ENCODE data around the gene POFUT1. TPM values are rescaled to one million over a fixed set of nuclear protein-coding genes. Genes with fewer than 3 reads are reported as not detected.
"Not testable (repeated sequence)": the region's sequence is repeated elsewhere in the genome, so short reads cannot be mapped to it uniquely, and the experiment has no call there.

Gene POFUT1
- polyA plus RNA-seq, 3 donors = 42.8 to 46.6 (median 43.1) TPM

DNA sequence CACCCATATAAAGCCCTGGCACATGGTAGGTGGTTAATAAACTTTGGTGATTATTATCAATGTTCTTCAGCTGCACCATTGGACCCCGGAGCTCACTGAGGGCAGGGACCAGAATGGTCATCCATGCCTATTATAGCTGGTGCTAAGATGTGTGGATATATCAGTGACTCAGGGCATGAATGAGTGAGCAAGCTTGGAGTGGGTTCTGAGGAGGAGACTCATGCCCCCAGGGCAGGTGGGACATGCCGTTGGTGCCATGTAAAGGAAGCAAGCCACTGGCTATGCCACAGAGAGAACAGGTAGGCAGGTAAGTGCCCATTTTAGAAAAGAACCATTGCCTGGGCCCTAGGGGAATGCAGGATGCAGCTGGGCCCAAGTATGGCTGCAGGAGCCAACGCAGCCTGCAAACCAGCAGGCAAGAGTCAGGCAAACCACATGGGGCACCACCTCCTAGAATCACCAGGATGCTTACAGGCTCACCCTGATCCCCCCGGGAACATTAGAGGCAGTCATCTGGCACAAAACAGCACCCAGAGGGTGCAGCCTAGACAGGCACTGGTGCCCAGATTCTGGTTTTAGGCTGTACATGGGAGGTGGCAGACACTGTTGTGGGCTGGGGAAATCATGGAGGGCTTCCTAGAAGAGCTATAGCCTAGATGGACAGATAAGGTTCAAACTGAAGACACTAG, 23.6 kb upstream of the POFUT1 start:
- no peak for DNase-seq

DNA sequence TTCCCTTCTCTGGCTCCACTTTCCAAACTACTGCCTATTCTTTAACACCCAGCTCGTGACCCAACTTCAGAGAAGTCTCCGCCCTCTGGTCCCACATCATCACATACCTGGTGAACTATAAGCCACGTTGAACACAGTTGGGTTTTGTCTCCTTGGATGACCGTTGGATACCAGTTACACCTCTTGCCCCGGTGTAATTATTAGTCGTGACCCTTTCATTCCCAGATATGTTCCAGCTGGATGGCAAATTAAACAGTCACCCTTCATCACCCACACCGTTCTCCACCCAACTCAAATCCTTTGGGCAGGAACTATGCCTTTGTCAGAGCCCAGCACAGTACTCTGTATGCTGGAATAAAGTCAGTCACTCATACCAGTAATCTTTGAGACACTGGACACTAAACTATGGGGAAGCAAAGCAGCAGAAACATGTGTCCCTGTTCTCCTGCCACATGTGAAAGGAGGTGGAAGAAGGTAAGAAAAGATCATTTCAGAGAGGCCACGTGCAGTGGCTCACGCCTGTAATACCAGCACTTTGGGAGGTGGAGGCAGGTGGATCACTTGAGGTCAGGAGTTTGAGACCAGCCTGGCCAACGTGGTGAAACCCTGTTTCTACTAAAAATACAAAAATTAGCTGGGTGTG, 22.6 kb upstream of the POFUT1 start:
- no peak for DNase-seq

DNA sequence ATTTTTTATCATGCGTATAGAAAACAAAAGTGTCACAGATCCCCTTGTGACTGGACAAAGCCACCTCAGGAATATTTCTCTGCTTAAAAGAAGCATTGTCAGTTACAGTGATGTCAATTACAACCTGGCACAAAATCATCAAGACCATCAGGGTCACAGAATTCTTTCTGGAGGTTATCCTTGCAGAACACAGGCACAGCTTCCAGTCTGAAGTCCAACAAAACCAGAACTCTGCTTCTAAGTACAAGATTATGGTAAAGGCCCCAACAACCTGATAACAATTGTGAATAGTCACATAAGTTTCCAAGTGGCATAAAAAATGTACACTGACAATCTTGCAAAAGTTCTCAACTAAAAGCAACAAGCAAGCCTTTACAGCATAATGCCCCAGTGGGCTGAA, 21.2 kb upstream of the POFUT1 start:
- no peak for DNase-seq

DNA sequence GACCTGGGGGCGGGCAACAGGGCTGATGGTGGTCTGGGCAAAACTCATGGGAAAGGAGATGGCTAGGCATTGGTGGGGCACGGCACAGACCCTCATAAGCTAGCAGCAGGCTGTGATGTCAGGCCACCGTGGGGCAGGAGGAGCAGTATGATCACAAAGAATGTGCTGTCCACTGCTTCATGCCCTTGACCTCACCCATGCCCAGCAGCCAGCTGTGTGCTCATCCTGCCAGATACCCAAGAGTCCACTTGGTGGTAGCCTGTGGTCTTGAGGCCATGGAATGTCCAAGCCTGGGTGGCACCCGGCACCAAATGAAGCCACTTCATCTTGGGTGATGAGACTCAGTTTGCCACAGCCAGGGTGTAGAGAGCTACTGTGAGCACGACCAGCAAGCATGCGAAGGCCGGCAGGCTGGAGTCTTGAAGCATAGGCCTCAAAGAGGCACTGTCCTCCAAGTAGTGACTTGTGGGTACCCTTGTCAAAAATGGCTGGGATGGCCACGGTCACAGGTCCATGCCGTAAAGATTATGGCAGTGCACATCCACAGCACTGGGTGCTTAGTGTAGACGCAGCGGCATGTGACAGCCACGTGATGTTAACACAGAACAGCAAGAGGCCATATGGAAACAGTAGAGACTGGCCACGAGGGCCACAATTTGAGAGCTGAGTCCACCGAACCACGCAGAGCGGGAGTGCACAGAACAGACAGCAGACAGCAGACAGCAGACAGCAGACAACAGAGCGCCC, 19.1 kb upstream of the POFUT1 start:
- DNase-seq = no peak

DNA sequence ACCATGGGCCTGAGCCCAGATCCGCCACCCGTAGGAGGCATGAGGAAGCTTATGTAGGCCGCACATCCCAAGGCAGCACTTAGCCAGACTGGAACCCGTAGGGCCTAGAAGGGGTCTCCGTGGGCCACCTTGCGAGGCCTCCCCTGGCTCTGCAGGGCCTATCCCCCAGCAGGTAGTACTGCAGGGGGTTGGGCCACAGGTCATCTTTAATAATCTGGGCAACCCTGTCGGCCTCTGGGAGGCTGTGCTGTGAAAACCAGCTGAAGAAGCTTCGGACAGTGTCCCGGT, 18.6 kb upstream of the POFUT1 start:
- DNase-seq = no peak

DNA sequence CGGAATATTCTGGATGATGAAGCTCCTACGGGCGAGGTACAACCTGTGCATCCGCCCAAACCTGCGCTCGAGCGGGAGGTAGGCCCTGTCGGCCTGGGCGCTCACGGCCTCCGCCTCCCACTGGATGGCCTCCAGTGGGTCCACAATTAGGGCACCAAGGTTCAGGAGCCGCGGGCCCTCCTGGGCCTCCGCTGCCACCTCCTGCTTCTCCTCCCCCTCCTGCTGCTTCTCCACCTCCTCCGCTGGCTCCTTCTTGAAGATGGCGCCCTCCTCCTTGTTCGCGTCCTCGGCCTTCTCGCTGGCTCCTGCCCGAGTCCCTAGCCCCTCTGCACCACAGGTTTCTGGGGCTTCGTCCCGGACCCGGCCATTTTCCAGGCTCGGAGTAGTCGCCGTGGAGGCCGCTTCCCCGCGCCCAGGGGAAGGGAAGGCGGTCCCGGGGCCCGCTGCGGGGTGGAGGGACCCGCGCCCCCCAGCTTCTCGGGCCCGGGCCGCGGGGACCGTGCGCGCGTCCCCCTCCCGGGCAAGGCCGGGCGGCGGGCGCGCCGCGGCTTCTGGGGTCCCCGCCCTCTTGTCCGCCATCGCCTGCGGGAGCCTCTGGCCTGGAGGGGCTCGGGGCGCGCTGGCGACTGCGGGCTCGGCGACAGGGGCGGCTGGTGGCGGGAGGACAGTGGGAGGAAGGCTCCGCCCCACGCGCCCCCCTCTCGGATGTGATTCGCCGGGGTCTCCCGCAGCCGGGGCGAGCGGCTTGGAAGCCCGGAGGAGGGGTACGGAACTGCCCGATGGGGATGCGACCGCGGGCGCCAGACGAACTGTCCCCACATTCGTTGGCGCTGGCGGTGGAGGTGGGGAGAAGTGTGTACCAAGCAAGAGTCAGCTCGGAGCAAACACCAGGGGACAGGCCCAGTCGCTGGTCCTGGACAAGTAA, 17.7 kb upstream of the POFUT1 start:
- DNase-seq = peak; percentile 67

DNA sequence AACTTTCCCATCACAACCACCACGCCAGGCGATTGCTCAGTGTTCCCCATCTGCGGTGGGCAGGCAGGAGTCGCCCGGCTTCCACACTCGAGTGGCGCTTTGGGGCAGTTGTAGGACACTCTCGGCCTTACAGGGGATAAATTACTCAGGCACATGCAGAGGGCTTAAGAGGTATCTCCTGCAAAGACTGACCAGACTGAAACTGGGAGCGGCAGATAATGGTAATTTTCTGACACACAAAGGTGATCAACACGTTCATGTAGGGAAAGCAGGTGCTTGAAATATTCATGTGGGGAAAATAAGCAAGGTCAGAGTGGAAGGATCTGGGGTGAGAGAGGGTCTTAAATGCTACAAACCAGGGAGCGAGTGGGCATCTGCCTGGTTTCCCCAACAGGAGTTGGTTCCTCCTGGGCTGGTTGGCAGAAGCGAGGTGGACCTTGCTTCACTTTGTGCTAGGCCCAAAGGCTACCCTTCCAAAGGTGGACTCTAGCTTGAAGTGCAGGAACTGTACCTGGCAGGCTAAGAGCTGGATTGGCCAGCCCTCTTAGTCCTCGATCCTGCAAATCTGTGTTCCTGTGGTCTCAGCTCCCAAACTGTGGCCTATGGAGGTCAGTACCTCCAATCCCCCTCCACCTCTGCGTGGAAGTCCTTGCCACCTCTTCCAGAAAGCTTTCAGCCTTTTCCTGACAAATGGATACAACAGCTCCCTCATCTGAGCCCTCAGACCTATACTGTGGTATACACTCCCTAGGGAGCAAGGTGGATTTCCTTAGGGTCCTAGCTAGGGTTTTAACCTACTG, 16.9 kb upstream of the POFUT1 start:
- no peak for DNase-seq

DNA sequence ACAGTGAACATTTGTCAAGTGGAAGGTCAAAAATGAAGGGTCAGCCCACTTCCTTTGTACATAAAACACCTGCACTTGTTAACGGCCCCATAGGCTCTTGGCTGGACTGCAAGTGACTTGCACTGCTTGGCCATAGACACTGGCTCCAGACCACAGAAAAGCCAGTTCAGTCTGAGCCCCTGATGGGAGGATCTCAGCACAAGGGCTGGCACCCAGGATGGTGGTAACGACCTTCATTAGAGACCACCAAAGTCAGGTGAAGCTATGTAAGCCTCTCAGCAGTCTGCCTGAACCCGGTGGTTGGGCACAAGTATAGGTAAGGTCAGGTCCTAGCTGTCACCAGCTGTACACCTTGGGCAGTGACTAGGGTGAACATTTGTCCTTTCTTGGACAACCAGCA, 16.3 kb upstream of the POFUT1 start:
- no peak for DNase-seq

DNA sequence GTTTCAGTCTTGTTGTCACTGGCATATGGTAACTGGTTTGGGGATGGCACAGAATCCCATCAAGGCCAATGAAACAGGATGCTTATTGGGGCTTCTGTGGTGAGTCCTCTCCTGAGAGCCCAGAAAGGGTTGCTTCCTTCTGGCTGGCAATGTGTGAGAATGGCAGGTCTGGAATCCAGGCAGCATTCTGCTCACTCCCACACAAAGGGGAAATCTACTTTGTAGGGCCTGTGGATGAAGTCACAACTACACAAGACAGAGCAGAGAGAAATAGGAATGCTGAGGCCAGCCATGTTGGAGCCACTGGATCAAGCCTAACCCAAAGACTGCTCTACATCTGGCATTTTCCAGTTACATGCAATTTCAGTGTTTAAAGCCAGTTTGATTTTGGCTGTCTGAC, 15.8 kb upstream of the POFUT1 start:
- no peak for DNase-seq

DNA sequence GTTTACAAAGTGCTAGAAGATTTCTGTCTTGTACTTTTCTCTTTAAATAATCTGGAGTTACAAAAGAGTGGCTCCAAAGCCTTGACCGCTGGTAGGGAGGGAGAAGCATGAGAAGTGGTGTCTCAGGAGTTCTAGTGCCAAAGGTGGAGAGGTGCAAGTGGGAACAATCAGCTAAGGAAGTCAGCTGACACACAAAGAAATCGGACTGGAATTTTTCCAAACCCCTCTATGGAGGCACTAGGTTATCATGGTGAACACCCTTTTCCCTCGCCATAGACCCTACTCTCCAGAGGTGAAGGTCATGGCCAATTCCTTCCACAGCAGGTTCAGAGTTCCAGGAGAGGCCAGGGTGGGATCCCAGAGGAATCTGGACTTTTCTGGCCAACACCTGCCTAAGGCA, 15.0 kb upstream of the POFUT1 start:
- DNase-seq = no peak

DNA sequence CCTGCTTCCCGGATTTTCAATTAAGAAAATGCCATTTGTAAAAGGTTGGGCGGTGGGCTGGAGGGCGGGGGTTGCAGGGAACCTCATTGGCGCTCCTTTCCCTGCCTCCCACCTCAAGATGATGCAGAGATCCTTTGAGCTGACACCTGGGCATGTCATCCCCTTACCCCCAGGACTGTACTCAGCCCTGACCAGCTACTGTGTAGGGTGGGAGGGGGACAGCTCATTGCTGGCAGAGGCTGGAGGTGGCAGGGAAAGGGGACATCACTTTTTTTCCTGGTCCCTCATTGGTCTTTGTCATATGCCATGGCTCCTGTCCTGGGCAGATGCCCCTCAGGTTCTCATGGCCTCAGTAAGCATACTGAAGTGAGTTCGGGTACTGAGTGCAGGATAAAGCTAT, 14.3 kb upstream of the POFUT1 start:
- DNase-seq = not testable (repeated sequence)

DNA sequence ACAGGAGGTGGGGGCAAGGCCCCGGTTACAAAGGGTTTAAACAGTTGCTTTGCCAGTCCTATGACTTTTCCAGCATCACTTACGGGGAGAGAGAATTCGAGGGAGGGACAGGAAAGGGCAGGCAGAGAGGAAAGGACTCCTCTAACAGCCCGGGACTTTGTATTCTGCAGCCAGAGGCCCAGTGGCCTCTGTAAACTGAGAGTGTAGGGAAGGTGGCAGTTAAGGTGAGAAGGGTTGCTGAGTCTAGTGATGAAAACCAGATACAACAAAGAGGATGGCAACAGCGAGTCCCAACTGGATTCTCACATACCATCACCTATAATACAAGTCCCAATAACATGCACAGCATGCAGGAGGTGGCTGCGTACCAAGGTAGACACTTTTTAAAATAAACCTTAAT, 13.7 kb upstream of the POFUT1 start:
- DNase-seq = no peak

DNA sequence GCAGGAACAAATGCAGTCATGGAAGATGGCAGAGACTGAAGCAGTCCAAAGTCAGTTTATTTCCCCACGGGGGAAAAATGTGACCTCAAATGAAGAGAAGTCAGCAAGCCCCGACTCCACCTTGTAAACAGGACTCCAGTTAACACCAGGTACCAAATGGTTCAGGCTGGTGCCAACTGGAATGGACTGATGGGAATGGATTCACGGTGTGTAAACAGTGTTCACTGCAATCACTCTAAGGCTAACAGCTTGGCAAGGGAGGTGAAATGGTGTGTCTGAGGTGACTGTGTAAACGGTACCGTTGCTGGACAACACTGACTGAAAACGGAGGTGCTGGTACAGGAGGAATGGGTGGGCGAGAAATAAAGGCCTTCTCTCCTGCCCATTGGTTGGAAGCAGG, 12.1 kb upstream of the POFUT1 start:
- DNase-seq = no peak

DNA sequence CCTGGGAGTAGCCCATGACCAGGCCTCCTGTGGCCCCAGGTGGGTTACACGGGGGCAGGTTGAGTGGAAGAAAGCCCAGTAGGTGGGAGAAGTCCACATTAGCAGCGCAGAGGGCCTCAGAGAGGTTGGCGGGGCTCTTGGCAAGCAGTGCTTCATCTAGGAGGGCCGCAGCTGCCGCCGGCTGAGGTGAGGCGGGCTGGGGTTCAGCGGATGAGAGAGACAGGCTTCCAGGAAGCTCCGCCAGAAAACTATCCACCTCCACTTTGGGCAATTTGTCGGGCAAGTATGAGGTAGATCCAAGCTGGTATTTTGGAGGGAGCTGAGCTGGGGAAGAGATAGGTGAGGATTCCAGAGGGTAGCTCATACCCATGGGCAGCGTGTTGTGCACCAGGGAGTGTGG, 11.1 kb upstream of the POFUT1 start:
- not testable (repeated sequence) for DNase-seq

DNA sequence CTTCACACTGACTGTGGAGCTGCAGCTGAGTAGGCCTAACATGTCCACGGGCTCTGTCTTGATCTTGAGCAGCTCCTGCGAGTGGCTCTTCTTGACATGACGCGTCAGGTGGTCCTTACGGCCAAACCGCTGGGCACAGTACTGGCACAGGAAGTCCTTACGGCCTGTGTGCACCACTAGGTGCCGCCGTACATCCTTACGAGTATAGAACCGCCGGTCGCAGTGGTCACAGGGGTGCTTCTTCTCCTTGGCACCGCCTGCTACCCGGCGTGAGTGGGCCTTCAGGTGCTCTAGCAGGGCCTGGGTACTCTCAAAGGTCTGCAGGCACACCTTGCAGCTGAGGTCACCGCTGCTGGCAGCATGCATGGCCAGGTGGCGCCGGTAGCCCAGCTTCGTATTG, 10.5 kb upstream of the POFUT1 start:
- not testable (repeated sequence) for DNase-seq

DNA sequence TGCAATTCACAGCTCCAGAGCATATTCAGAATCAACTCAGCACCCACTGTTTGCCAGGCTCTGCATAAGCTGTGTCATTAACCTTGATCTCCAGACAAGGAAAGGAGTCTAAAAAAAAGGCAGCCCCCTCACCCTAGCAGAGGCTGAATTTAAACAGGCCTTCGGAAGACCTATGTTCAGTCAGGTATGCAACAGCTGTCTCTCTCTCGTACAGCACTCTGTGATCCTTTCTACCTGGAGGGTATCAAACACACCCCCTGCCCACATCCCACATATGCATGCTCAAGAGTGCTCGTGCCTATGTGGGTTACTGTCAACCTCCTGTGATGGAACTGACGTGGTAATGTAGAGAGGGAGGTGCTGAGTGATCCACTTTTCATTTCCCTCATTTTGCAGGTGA, 8.7 kb upstream of the POFUT1 start:
- no peak for DNase-seq

DNA sequence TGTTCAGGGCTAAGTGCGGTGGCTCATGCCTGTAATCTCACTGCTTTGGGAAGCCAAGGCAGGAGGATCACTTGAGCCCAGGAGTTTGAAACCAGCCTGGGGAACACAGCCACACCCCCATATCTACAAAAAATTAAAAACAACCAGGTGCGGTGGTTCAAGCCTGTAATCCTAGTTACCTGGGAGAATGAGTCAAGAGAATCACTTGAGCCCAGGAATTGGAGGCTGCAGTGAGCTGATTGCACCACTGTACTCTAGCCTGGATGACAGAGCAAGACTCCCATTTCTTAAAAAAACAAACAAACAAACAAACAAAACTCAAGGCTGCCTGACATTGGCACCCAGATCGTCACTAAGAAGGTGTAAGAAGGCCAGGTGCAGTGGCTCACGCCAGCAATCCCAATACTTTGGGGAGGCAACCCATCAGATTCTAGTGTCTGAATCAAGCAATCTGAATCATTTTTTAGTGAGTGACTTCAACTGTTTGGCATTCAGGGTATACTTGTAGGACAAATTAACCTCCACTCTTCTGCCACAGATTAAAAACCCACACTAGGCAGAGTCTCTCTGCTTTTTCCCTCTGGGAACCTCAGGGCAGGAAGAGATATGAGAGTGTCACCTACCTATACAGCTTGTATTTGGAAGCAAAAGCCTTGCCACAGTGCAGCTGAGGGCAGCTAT, 6.2 kb upstream of the POFUT1 start:
- DNase-seq = no peak

DNA sequence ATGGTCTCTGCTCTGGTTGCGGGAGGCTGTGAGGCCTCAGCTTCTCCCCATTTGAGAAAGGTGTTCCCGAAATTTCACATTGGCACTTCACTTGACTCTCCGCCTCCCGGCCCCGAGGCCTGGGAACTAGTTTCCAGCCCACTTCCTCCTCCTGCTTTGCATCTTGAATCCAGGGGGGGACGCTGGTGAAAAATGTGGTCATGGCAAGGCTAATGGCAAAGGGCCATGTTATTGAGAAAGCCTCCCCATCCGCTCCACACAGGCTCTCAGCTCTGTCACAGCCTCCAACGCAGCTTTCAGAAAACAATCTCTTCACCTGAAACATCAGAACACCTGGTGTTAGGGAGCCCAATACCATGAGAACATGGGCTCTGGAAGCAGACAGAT, 5.7 kb upstream of the POFUT1 start:
- no peak for DNase-seq

DNA sequence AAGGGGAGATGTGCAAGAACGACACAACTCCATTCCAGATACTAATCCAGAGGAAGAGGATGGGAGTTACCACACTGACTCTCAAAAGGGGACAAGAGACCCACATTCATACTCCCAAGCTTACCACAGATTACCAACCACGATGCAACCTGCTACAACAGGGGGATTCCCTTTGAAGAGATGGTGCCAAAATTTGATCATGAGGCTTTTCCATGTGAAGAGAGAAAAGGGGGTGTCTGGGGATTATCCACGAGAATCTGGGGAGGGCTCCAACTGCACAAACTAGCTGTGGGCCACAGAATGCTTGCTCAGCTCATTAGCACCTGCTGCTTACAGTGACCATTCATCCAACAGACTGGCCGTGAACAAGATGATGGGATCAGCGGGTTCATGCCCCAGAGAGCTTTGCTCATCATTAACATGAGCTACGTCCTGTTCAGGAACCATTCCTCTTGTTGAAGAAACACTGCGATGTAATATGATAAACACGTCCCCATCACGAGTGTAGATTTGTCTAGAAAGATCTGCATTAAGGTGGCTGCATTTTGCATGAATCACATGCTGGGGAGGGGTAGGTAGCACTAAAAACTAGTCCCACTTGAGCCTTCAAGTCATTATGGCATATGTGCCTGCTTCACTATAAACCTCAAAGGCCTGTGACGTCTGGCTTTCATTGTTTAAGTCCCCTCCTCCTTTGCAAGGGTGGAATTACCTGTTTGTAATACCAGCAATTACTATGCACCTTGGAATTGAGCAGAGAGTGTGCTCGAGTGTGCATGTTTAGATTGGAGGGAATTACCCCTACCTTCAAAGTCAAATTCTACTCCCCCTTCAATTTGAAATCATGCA, 4.1 kb upstream of the POFUT1 start:
- peak; percentile 33 for DNase-seq

All from renal pelvis (tissue), 4 donors.